CD4-positive, alpha-beta T cell treated with Interleukin-17A for 4 hours (primary cell): ENCODE data around the gene WIPF2.
"Not testable (repeated sequence)": the region's sequence is repeated elsewhere in the genome, so short reads cannot be mapped to it uniquely, and the experiment has no call there.

ENCODE experiments used
- DNase-seq: peaks from one replicate; pipeline ENCODE4 v3.0.0-alpha.2; 2020; ENCODE audit warnings: mixed read lengths

WIPF2 gene

DNA sequence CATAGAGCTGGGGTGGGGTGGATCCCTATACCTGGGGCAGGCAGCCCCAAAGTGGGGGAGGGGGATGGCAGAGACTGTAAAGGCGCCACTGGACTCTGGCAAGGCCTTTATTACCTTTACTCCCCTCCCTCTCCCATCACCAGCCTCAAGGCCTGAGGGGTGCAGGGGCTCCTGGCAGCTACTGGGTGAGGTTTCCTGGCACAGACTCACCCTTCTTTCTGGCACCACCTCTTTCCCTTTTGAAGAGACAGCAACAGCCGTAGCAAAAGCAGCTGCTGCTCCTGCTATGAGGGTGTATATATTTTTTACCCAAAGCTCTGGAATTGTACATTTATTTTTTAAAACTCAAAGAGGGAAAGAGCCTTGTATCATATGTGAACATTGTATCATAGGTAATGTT, 24.3 kb upstream of the WIPF2 start:
- no peak for DNase-seq

DNA sequence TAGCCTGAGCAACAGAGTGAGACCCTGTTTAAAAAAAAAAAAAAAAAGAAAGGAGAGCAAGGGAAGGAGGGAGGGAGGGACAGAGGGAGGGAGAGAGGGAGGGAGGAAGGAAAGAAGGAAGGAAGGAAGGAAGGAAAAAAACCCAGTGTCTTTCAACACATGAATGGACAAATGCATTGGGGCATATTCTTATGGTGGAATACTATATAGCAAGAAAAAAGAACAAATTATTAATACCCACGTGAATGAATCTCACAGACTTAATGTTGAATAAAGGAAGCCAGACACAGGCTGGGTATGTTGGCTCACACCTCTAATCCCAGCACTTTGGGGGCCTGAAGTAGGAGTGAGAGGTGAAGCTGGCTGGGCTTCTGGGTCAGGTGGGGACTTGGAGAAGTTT, 21.6 kb upstream of the WIPF2 start:
- DNase-seq: no peak

- peak; percentile 26 for DNase-seq
Measured at GRCh38 chr17:40197965-40198456, 21.1 kb upstream of the WIPF2 start.

DNA sequence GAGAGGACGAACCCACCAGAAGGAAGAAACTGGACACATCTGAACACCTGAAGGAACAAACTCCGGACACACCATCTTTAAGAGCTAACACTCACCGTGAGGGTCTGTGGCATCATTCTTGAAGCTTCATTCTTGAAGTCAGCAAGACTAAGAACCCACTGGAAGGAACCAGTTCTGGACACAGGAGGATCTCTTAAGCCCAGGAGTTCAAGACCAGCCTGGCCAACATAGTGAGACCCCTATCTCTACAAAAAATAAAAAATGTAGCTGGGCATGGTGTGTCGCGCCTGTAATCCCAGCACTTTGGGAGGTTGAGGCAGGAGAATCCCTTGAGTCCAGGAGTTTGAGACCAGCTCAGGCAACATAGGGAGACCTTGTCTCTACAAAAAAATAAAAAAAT, 20.5 kb upstream of the WIPF2 start:
- no peak for DNase-seq

DNA sequence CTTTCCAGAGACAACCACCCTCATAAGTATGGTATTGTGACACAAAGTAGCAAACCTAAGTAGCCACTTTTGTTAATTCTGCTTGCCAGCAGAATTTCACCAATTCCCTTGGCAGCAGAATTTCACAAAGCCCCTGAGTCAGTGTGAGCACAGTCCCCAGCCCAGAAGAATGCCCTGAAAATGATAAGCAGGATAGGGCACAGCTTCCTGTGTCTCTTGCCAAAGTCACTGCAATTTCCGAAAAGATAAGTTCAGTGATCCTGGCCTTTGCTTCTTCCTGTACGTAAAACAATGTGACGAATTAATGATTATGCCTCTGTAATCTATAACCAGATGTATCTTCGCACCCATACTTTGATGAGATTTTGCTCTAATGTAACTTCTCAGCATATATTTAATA, 16.0 kb upstream of the WIPF2 start:
- no peak for DNase-seq

DNA sequence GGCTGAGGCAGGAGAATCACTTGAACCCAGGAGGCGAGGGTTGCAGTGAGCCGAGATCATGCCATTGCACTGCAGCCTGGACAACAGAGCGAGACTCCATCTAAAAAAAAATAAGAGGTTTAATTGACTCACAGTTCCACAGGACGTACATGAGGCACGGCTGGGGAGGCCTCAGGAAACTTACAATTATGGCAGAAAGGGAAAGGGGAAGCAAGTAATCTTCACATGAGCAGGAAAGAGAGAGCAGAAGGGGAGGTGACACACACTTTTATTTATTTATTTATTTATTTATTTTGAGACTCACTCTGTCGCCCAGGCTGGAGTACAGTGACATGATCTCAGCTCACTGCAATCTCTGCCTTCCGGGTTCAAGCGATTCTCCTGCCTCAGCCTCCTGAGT, 12.9 kb upstream of the WIPF2 start:
- DNase-seq: not testable (repeated sequence)

- DNase-seq: no peak
Measured at GRCh38 chr17:40209404-40210093, 9.6 kb upstream of the WIPF2 start.

DNA sequence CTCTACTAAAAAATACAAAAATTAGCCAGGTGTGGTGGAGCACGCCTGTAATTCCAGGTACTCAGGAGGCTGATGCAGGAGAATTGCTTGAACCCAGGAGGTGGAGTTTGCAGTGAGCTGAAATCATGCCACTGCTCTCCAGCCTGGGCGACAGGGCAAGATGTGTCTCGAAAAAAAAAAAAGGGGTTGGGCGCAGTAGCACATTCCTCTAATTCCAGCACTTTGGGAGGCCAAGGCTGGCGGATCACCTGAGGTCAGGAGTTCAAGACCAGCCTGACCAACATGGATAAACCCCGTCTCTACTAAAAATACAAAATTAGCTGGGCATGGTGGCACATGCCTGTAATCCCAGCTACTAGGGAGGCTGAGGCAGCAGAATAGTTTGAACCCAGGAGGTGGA, 5.2 kb upstream of the WIPF2 start:
- DNase-seq: not testable (repeated sequence)

DNA sequence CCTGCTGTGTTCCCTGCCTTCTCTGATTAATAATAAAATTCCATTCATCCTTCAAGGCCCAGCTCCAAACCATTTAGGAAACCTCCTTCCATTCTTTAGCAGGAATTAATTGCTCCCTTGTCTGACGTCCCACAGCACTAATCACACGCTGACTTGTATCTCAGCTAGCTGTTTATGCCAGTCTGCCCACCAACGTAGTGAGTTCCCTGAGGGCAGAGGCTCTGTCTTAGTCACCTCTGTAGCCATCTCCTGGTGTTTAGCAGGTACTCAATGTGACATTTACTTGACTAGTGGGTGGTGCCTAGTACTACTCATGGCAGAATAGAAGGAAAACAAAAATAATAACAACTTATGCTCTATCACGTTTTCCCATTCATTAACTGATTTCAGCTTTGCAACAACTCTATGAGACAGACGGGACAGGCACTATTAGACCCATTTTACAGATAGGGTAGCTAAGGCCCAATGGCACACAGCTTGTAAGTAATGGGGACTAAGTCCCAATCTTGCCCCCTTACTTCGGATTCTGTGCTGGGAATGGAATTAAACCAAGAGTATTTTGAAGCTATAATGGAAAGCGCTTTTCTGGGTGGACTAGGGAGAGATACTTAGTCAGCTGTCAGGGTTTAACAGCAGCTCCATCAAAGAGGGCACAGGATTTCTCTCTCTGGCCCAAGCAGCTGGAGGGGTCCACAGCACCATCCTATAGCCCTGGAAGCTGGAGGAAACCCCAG, 931 bp upstream of the WIPF2 start:
- DNase-seq: no peak

- peak; percentile 44 for DNase-seq
Measured at GRCh38 chr17:40219594-40220338, 662 bp downstream of the WIPF2 start.

DNA sequence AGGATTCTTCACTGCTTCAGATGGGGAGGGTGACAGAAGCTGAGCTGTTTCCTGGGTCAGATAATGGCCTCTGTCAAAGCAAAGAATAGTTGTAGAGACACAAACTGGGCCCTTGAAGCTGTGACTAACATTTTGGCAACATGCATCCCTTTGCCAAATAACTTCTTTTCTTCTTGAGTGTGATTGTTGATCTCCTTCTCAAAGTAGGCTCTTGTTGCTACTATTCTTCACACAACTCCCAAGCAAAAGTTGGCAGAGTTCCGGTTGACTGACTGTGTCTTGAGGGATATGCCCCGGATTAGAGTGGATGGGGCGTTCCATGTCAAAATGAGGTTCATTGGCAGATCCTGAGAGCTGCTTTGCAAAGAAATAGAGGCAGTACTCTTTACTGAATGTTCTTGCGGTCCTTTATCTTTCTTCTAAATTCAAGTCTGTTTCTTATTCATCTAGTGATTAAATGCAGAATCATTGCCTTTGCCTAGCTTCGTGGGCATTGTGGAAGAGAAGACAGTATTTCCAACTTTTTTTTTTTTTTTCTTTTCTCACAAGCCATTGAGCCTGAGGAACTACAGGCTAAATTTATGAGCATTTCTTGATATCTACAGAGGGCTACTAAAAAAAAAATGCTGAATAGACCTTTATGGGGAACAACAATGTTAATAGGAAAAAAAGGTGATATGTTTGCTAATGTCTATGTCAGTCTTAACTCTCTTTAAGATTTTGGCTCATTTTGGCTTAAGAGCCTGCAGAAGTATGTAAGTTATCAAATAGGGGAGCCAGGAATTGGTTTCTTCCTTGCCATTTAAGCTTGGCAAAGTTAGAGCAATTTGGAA, 5.8 kb downstream of the WIPF2 start:
- DNase-seq: no peak

- DNase-seq: not testable (repeated sequence)
Measured at GRCh38 chr17:40229146-40229545, 10.0 kb downstream of the WIPF2 start.

DNA sequence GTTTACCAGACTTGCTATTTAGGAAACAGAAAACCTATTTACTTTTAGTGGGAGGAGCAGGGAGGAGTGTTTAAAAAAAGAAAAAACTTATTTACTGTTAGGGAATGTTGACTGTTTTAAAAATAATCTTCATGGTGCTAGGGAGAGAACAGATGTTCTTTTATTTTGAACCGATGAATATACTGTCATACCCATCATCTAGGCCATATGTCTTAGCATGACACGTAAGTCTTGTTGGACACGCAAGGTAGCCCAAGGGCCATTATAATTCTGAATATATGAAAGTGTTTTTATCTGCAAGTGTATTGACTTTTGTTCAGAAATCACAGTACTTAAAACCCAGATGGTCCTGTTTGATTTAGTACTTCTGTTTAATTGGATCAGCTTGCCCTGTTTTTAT, 11.6 kb downstream of the WIPF2 start:
- DNase-seq: no peak

DNA sequence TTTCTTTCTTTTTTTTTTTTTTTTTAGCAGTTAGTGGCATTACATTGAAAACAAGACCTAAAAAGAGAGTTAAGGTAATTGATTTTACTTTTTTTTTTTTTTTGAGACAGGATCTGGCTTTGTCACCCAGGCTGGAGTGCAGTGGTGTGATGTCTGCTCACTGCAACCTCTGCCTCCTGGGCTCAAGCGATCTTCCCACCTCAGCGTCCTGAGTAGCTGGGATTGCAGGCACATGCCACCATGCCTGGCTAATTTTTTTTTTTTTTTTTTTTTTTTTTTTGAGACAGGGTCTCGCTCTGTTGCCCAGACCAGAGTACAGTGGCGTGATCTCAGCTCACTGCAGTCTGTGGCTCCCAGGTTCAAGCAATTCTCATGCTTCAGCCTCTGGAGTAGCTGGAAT, 12.8 kb downstream of the WIPF2 start:
- DNase-seq: not testable (repeated sequence)

DNA sequence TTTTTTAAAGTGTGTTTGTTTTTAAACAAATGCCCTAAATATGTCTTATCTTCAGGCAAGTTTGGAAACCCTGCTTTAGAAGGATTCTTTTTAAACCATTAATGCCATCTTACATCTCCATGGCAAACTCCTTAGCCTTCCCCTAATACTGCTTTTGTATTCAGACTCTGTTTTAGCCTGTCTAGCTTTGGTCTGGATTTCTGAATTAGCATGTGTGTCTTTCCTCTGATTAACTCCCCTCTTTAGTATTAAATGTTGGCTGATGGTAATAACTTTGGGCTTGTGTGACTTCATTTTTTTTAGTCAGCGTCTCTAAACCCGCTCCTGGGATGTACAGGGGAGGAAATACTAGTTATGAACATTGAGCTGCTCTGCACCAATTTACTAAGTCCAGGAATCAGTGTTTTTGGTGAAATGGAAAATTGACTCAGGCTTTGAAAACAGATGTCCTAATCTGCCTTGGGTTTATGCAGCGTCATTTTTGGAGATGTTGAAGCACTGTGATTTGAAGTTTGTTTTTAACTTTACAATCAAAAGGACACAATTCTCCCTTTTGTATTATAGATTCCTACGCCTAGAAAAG, 22.2 kb downstream of the WIPF2 start:
- no peak for DNase-seq

GRCh38 chr17:40242774-40243173, 23.7 kb downstream of the WIPF2 start:
- DNase-seq: no peak

DNA sequence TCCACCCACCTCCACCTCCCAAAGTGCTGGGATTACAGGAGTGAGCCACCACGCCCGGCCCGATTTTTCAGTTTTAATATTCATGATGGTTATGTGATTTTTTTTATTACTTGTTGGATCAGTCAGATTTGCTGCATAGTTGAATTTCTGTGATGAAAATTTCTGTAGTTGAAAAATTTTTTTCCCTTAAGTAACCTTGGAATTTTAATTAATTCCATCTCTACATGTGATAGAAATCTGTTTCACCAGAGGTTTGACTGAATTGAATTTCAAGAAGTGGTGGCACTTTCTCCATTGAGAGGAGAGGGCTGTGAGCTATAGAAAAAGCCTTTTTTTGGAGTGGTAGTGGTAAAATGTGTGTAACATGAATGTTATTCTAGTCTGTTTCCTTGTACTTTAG, 24.7 kb downstream of the WIPF2 start:
- DNase-seq: no peak

- no peak for DNase-seq
Measured at GRCh38 chr17:40244255-40244654, 25.2 kb downstream of the WIPF2 start.

GRCh38 chr17:40247926-40248495, 28.9 kb downstream of the WIPF2 start:
- DNase-seq: no peak

- DNase-seq: no peak
Measured at GRCh38 chr17:40248507-40248906, 29.4 kb downstream of the WIPF2 start.

DNA sequence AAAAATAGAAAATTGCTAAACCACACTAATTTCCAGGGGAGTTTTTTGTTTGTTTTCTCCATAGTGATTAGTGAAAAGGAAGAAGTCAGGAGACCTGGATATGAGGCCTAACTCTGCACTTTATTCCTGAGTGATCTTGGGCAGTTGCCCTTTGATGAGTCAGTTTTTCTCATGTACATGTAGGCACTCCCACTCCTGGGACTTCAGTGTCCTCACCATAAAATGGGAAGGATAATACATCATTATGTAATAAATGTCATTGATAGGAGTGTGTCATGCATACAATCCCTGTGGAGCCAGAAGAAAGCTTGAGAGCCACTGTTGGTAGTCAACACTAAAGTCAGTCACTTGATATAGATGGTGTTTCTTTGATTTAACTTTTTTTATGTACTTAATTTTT, 32.5 kb downstream of the WIPF2 start:
- DNase-seq: no peak

- DNase-seq: no peak
Measured at GRCh38 chr17:40253565-40253964, 34.5 kb downstream of the WIPF2 start.
